HEK293T (cell line): Measurements from ENCODE around the gene FAM120B.

Source experiments
- CTCF ChIA-PET: fragments of 350-600 bp; formaldehyde crosslinking; extraction: SDS; loops from one replicate; lab custom pipeline; 2021; ENCODE audit warnings: antibody characterized with exemption, inconsistent platforms; lab: Yijun Ruan, JAX
- POLR2A ChIA-PET: fragments of 350-600 bp; formaldehyde crosslinking; extraction: SDS; loops from one replicate; lab custom pipeline; 2020; ENCODE audit warnings: antibody characterized with exemption, inconsistent platforms; lab: Yijun Ruan, JAX
- DNase-seq: peaks from one replicate; pipeline ENCODE4 v3.0.0; 2012; ENCODE audit warnings: mixed read lengths; ENCODE audit errors: extremely low spot score
- ARNT ChIP-seq: fragments of 450-650 bp; IDR thresholded peaks from 2 replicates; pipeline ENCODE4 v1.6.1; 2017; ENCODE audit warnings: mild to moderate bottlenecking
- BHLHE40 ChIP-seq: fragments of 450-650 bp; IDR thresholded peaks from 2 replicates; pipeline ENCODE4 v1.6.1; 2016; ENCODE audit warnings: mild to moderate bottlenecking, moderate library complexity, borderline replicate concordance
- CTBP1 ChIP-seq: fragments of 450-650 bp; IDR thresholded peaks from 2 replicates; pipeline ENCODE4 v1.6.1; 2016; ENCODE audit warnings: borderline replicate concordance
- ELF4 ChIP-seq: fragments of 450-650 bp; IDR thresholded peaks from 2 replicates; pipeline ENCODE4 v1.6.1; 2017; ENCODE audit warnings: antibody characterized with exemption
- FOXA1 ChIP-seq: fragments of 450-650 bp; IDR thresholded peaks from 2 replicates; pipeline ENCODE4 v1.6.1; 2016; ENCODE audit warnings: mild to moderate bottlenecking
- FOXK2 ChIP-seq: fragments of 450-650 bp; IDR thresholded peaks from 2 replicates; pipeline ENCODE4 v1.6.1; 2016; ENCODE audit warnings: mild to moderate bottlenecking
- FOXM1 ChIP-seq: fragments of 450-650 bp; IDR thresholded peaks from 2 replicates; pipeline ENCODE4 v1.6.1; 2017; ENCODE audit warnings: mild to moderate bottlenecking, borderline replicate concordance
- HDGF ChIP-seq: fragments of 450-650 bp; IDR thresholded peaks from 2 replicates; pipeline ENCODE4 v1.6.1; 2017; ENCODE audit warnings: antibody characterized with exemption, borderline replicate concordance
- L3MBTL2 ChIP-seq: fragments of 450-650 bp; conservative IDR thresholded peaks from 2 replicates; pipeline ENCODE4 v1.6.1; 2016; ENCODE audit warnings: mild to moderate bottlenecking
- LEF1 ChIP-seq: fragments of 450-650 bp; IDR thresholded peaks from 2 replicates; pipeline ENCODE4 v1.6.1; 2017; ENCODE audit warnings: mild to moderate bottlenecking, borderline replicate concordance
- NFRKB ChIP-seq: fragments of 450-650 bp; IDR thresholded peaks from 2 replicates; pipeline ENCODE4 v1.6.1; 2016; ENCODE audit warnings: mild to moderate bottlenecking, moderate library complexity
- SP1 ChIP-seq: fragments of 450-650 bp; IDR thresholded peaks from 2 replicates; pipeline ENCODE4 v1.6.1; 2017
- SUZ12 ChIP-seq: fragments of 450-650 bp; IDR thresholded peaks from 2 replicates; pipeline ENCODE4 v1.6.1; 2016; ENCODE audit warnings: mild to moderate bottlenecking
- TARDBP ChIP-seq: fragments of 450-650 bp; IDR thresholded peaks from 2 replicates; pipeline ENCODE4 v1.6.1; 2016
- ZNF384 ChIP-seq: fragments of 450-650 bp; IDR thresholded peaks from 2 replicates; pipeline ENCODE4 v1.6.1; 2016
- TF ChIP-seq, protein P1 (sequence below): fragments of 450-650 bp; IDR thresholded peaks from 2 replicates; pipeline ENCODE4 v1.6.1; 2016

Gene FAM120B

GRCh38 chr6:170305805-170306323 is 694 bp upstream of the FAM120B start:
- ChIA-PET CTCF (no interaction called here), POLR2A (interaction anchor here (1.4 kb wide), 1 partner anchor 11 kb away, joined by 5 read pairs; no protein-coding TSS in a partner anchor)
- no peak for DNase-seq
- TF ChIP-seq FOXM1 (no peak), L3MBTL2 (peak; percentile 45)

DNA sequence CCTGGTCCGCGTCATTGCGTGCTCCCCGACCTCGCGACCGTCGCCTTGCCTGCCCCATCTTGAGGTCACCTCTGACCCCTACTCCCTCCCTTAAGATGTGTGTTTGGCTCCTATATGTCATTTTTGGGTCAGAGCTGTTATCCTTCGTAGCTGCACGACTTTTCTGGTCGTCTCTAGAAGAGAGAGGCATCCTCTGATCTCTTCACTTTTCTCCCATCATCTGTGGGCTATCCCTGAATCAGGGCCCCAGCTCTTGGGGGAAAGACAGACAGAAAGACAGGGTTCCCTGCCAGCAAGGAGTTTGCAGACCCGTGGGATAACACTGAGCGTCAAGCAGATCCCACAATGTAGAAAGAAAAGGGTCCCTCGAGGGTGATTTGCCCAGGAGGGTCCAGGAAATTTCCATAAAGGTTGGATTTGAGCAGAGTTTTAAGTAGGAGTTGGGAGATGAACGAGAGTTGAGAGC is 555 bp downstream of the FAM120B start:
- DNase-seq: no peak
- ChIA-PET CTCF (no interaction called here), POLR2A (interaction anchor here (1.4 kb wide), 1 partner anchor 13 kb away, joined by 5 read pairs; no protein-coding TSS in a partner anchor)
- peak; percentile 63; the same call in 1 of the 2 replicates for TF ChIP-seq L3MBTL2
- no peak for TF ChIP-seq BHLHE40

- ChIA-PET CTCF (no interaction called here), POLR2A (no interaction called here)
- TF ChIP-seq, protein P1, sequence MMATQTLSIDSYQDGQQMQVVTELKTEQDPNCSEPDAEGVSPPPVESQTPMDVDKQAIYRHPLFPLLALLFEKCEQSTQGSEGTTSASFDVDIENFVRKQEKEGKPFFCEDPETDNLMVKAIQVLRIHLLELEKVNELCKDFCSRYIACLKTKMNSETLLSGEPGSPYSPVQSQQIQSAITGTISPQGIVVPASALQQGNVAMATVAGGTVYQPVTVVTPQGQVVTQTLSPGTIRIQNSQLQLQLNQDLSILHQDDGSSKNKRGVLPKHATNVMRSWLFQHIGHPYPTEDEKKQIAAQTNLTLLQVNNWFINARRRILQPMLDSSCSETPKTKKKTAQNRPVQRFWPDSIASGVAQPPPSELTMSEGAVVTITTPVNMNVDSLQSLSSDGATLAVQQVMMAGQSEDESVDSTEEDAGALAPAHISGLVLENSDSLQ: 0 out of 2 replicates have a peak, but pooled peaks have one; percentile 38
- no peak for TF ChIP-seq TARDBP
- no peak for DNase-seq
These were observed 2.2 kb downstream of the FAM120B start for GRCh38 chr6:170308761-170309160.

- ChIA-PET CTCF (interaction anchor here (0.7 kb wide), 1 partner anchor 9 kb away, joined by 3 read pairs; no protein-coding TSS in a partner anchor), POLR2A (no interaction called here)
- DNase-seq: no peak
- TF ChIP-seq FOXM1 (no peak), SP1 (no peak), NFRKB (no peak), FOXK2 (no peak), ARNT (no peak), ZNF384 (no peak), HDGF (no peak), CTBP1 (no peak), TARDBP (no peak)
- TF ChIP-seq, protein P1: no peak
These were observed 5.1 kb downstream of the FAM120B start for GRCh38 chr6:170311696-170312095.

DNA sequence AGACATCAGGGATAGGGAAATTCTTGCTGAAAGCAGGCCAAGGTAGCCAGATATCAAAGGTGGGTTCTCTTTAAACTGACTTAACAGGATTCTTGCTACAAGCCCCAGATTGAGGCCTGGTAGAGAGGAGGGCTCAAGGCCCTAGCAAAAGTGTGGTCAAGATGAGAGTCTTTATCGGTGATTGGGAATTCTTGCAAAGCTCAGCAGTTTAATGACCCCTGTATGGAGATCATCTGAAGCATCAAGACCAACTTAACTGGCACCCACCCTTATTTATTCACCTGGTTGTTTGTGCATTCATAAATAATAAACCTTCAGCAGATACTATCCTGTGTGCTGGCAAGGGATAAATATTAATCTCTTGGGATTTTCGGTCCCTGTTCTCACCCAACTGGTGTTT is 6.3 kb downstream of the FAM120B start:
- POLR2A ChIA-PET: interaction anchor here (1.0 kb wide), 1 partner anchor 23 kb away, joined by 4 read pairs; no protein-coding TSS in a partner anchor
- DNase-seq: no peak
- TF ChIP-seq SUZ12: no peak
- no peak for TF ChIP-seq L3MBTL2
- no peak for TF ChIP-seq SP1
- no peak for TF ChIP-seq HDGF
- TF ChIP-seq FOXK2: no peak
- TF ChIP-seq TARDBP: no peak
- CTCF ChIA-PET: no interaction called here

GRCh38 chr6:170313716-170314295 is 7.2 kb downstream of the FAM120B start:
- DNase-seq: no peak
- ChIA-PET POLR2A (interaction anchor here (1.0 kb wide), 1 partner anchor 24 kb away, joined by 4 read pairs; no protein-coding TSS in a partner anchor), CTCF (no interaction called here)
- TF ChIP-seq FOXK2: no peak
- no peak for TF ChIP-seq HDGF
- no peak for TF ChIP-seq SUZ12
- TF ChIP-seq ZNF384: no peak
- no peak for TF ChIP-seq SP1
- TF ChIP-seq, protein P1: no peak
- TF ChIP-seq FOXM1: no peak
- no peak for TF ChIP-seq TARDBP
- TF ChIP-seq L3MBTL2: no peak
- no peak for TF ChIP-seq ARNT
- TF ChIP-seq BHLHE40: no peak

- no peak for DNase-seq
- ChIA-PET POLR2A (no interaction called here), CTCF (no interaction called here)
- TF ChIP-seq, protein P1: no peak
- TF ChIP-seq FOXM1: no peak
- no peak for TF ChIP-seq CTBP1
- TF ChIP-seq ZNF384: no peak
- no peak for TF ChIP-seq L3MBTL2
- no peak for TF ChIP-seq SUZ12
- no peak for TF ChIP-seq FOXA1
- TF ChIP-seq NFRKB: no peak
- no peak for TF ChIP-seq TARDBP
- no peak for TF ChIP-seq HDGF
- TF ChIP-seq ELF4: no peak
- no peak for TF ChIP-seq FOXK2
- no peak for TF ChIP-seq LEF1
- no peak for TF ChIP-seq BHLHE40
These were observed 8.4 kb downstream of the FAM120B start for GRCh38 chr6:170314983-170315382.
